ENCODE measurements around the gene KIR3DL2.
"Not testable (repeated sequence)": the region's sequence is repeated elsewhere in the genome, so short reads cannot be mapped to it uniquely, and the experiment has no call there.

The KIR3DL2 gene

GRCh38 chr19:54873990-54874389 is 23.7 kb downstream of the KIR3DL2 start, which contains the start of gene FCAR:
TSS of gene FCAR (plus strand) at chr19:54874235. CDS start at chr19:54874290, 55 bp downstream.
- no peak for DNase-seq

- DNase-seq, result peak; percentile 23
These were observed 25.3 kb downstream of the KIR3DL2 start for GRCh38 chr19:54875506-54875905.

- no peak for DNase-seq
These were observed 27.2 kb downstream of the KIR3DL2 start for GRCh38 chr19:54877471-54877870.

GRCh38 chr19:54881884-54882283 is 31.6 kb downstream of the KIR3DL2 start:
- DNase-seq, result no peak

GRCh38 chr19:54882758-54883157 is 32.5 kb downstream of the KIR3DL2 start:
- DNase-seq, result peak; percentile 73

DNA sequence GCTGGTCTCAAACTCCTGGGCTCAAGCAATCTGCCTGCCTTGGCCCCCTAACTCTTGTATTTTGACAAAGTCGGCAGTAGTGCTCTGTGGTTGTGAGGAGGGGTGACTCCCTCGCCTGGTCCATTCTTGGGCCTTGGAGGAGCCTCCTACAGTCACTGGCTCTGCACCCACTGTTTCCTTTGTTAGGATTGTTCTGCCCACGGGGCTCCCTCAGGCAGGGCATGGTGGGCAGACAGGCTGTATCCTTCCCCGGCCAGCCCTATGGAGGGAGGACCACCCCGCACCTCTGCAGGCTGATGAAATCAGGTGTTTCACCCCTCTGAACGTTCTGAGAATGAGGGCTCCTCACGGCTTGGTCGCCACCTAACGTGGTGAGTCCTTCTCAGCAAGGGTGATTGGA is 33.0 kb downstream of the KIR3DL2 start:
- no peak for DNase-seq

DNA sequence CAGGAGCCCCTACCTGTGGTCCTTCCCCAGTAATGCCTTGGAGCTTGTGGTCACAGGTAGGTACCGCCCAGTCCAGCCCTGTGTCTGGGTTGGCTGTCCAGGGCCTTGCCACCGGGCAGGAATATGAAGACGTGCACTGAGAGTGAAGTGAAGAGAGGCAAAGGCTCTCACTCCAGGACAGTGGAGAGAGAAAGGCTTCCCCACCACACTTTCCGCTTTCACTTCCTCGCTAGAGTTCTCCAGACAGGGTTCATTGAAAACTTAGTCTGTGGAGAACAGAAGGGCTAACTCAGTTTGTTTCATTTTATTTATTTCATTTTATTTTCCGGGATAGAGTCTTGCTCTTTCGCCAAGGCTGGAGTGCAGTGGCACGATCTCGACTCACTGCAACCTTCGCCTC is 38.0 kb downstream of the KIR3DL2 start:
- DNase-seq, result peak; percentile 47

- peak; percentile 47 for DNase-seq
These were observed 39.3 kb downstream of the KIR3DL2 start for GRCh38 chr19:54889566-54889965.

GRCh38 chr19:54893406-54893805 is 43.2 kb downstream of the KIR3DL2 start:
- DNase-seq, result no peak

GRCh38 chr19:54894106-54894505 is 43.9 kb downstream of the KIR3DL2 start:
- not testable (repeated sequence) for DNase-seq

DNA sequence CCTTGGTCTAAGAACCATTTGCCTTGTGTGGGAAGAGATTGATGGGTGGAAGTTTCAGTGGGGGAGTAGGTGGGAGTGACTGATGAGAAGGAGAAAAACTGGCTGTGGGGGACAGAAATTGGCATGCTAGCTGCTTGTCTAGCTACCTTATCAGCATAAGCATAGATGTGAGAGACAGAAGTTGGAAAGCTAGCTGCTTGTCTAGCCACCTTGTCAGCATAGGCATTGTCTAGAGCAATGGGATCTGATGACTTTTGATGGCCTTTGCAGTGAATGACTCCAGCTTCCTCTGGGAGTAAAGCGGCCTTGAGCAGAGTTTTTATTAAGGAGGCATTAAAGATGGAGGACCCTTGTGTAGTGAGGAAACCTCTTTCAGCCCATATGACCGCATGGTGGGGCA is 45.8 kb downstream of the KIR3DL2 start:
- DNase-seq, result no peak

GRCh38 chr19:54898685-54899084 is 48.4 kb downstream of the KIR3DL2 start:
- not testable (repeated sequence) for DNase-seq

- DNase-seq, result not testable (repeated sequence)
These were observed 49.4 kb downstream of the KIR3DL2 start for GRCh38 chr19:54899646-54900045.

GRCh38 chr19:54901153-54901552 is 50.9 kb downstream of the KIR3DL2 start:
- not testable (repeated sequence) for DNase-seq

DNA sequence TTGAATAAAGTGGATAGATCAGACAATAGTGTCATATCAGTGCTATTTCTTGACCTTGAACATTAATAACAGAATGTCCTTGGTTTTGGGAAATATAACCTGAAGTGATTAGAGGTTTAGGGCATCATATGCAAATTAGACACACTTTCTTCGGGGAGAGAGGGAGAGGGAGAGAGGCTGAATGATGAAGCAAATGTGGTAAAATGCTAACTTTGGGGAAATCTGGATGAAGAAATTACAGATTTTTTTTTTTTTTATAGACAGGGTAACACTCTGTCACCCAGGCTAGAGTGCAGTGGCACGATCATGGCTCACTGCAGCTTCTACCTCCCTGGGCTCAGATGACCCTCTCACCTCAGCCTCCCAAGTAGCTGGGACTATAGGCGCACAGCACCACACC is 51.8 kb downstream of the KIR3DL2 start:
- DNase-seq, result peak; percentile 15

GRCh38 chr19:54903303-54903702 is 53.1 kb downstream of the KIR3DL2 start:
- no peak for DNase-seq

GRCh38 chr19:54904261-54904660 is 54.0 kb downstream of the KIR3DL2 start:
- not testable (repeated sequence) for DNase-seq

DNA sequence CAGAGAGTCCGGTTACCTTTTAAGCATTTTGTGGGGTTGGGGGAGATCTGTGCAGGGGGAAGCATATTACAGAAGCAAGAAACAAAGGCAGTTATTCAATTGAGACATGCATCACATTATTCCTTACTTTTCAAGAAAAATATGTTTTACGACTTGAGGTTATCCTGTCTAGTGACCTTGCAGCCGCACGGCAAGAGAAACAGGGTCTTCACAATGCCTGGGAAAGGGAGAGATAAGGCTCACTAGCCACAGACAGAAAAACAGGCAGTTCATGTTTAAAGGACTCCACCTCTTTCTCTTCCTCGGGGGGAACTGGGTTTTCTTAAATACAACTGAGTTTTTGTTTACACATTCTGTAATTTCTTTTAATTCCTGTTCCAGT is 55.2 kb downstream of the KIR3DL2 start:
- no peak for DNase-seq

GRCh38 chr19:54905803-54906511 is 55.7 kb downstream of the KIR3DL2 start, which contains the start of gene NCR1:
TSS of gene NCR1 (plus strand) at chr19:54906148. CDS start at chr19:54906188, 40 bp downstream.
- DNase-seq, result no peak

DNA sequence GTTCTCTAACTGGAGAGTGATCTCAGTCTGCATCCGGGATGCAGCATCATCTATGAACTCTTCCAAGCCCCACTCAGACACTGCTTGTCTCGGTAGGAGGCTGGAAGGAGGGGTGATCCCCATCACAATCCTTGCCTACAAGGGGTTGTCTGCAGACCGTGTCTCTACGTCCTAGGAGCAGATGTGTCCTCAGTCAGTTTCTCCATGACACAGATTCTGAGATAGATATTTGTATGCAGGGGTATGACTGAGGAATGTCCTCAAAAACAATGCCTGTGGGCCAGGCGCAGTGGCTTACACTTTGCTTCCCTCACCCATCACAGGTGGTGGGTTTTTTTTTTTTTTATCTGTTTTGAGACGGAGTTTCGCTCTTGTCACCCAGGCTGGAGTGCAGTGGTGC is 56.6 kb downstream of the KIR3DL2 start:
- DNase-seq, result no peak

DNA sequence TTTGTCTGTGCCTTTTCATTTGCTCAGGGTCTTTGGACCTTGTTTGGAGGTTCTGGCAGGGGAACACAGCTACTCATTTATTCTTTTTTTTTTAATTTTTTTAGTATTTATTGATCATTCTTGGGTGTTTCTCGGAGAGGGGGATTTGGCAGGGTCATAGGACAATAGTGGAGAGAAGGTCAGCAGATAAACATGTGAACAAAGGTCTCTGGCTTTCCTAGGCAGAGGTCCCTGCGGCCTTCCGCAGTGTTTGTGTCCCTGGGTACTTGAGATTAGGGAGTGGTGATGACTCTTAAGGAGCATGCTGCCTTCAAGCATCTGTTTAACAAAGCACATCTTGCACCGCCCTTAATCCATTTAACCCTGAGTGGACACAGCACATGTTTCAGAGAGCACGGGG is 57.7 kb downstream of the KIR3DL2 start:
- not testable (repeated sequence) for DNase-seq

Data from RPMI8226 (cell line).